PFSK-1 (cell line): ENCODE measurements around the gene UST.

Experiments used
- FOXP2 ChIP-seq: optimal IDR thresholded peaks from 2 replicates; pipeline ENCODE3; 2011; ENCODE audit warnings: borderline replicate concordance, control low read depth, inconsistent platforms; ENCODE audit not compliant: insufficient read depth; ENCODE audit errors: extremely low read length, extremely low read depth
- POLR2AphosphoS5 ChIP-seq: IDR thresholded peaks from 2 replicates; pipeline ENCODE4 v1.6.1; 2012; ENCODE audit warnings: low read depth, mild to moderate bottlenecking, control low read depth, low read length, moderate library complexity
- SIN3A ChIP-seq: IDR thresholded peaks from 2 replicates; pipeline ENCODE4 v1.6.1; 2012; ENCODE audit warnings: mild to moderate bottlenecking, low read length, moderate library complexity, borderline replicate concordance; ENCODE audit not compliant: insufficient read depth
- TAF1 ChIP-seq: IDR thresholded peaks from 2 replicates; pipeline ENCODE4 v1.6.1; 2012; ENCODE audit warnings: low read length, control low read depth, borderline replicate concordance; ENCODE audit not compliant: insufficient read depth
- TF ChIP-seq, protein P1 (sequence below), 2 experiments: IDR thresholded peaks; 2 replicates each; pipeline versions ENCODE4 v1.6.1 to v1.8.0; 2011 to 2012; ENCODE audit warnings: low read depth in 2 of 2, low read length in 2 of 2, control low read depth in 1 of 2, inconsistent platforms in 1 of 2, mild to moderate bottlenecking in 1 of 2, moderate library complexity in 1 of 2; ENCODE audit not compliant: insufficient read depth in 1 of 2

DNA sequence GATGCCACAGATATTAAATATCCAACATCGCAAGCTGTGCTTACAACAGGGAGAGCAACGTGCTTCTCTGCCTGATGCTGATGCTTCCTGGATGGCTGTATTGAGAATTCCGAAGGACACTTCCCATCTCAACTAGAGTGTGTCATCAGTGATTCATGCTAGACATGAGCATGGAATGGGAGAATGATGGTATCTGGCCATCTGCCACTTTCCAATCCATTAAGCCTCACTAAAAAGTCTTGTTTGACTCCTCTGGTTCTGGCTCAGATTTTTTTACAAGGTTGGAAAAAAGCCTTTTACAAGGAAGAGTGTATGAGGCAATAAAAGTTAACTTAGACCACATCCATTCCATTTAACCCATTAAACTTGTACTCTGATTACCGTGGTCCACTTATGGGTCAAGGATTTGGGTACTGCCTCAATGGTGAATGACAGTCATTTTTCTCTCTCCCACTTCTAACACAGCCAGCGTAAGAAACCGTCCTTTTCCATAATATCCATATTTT lies 265.3 kb downstream of the UST start:
- TF ChIP-seq POLR2AphosphoS5 (no peak), TAF1 (no peak), FOXP2 (no peak), SIN3A (no peak)
- TF ChIP-seq, protein P1, sequence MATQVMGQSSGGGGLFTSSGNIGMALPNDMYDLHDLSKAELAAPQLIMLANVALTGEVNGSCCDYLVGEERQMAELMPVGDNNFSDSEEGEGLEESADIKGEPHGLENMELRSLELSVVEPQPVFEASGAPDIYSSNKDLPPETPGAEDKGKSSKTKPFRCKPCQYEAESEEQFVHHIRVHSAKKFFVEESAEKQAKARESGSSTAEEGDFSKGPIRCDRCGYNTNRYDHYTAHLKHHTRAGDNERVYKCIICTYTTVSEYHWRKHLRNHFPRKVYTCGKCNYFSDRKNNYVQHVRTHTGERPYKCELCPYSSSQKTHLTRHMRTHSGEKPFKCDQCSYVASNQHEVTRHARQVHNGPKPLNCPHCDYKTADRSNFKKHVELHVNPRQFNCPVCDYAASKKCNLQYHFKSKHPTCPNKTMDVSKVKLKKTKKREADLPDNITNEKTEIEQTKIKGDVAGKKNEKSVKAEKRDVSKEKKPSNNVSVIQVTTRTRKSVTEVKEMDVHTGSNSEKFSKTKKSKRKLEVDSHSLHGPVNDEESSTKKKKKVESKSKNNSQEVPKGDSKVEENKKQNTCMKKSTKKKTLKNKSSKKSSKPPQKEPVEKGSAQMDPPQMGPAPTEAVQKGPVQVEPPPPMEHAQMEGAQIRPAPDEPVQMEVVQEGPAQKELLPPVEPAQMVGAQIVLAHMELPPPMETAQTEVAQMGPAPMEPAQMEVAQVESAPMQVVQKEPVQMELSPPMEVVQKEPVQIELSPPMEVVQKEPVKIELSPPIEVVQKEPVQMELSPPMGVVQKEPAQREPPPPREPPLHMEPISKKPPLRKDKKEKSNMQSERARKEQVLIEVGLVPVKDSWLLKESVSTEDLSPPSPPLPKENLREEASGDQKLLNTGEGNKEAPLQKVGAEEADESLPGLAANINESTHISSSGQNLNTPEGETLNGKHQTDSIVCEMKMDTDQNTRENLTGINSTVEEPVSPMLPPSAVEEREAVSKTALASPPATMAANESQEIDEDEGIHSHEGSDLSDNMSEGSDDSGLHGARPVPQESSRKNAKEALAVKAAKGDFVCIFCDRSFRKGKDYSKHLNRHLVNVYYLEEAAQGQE (IDR thresholded peaks at IDR 0.05; ENCODE audit: insufficient read depth in 1 of 2, low read depth in 2 of 2, low read length in 2 of 2), result no peak
